Gastroesophageal sphincter (tissue), 3 donors: Measurements from ENCODE around the gene FGGY.

ENCODE experiments used
- EP300 ChIP-seq: sonication (generic); formaldehyde crosslinking; IDR thresholded peaks from one replicate; pipeline ENCODE4 v1.6.1; 2017; ENCODE audit warnings: antibody characterized with exemption, mild to moderate bottlenecking
- POLR2A ChIP-seq, 2 donors: fragments of 450-650 bp; IDR thresholded peaks; one replicate each; pipeline ENCODE4 v1.6.1; 2017; ENCODE audit warnings: antibody characterized with exemption in 2 of 2, mild to moderate bottlenecking in 2 of 2, moderate library complexity in 1 of 2
- TF ChIP-seq, protein P1 (sequence below), 4 experiments: fragments of 200-600 bp in 2 of 4; fragments of 450-650 bp in 2 of 4; sonication (generic) in 1 of 4; IDR thresholded peaks; one replicate each; pipeline ENCODE4 v1.5.1; 2017 to 2019; ENCODE audit warnings: antibody characterized with exemption in 4 of 4, mild to moderate bottlenecking in 2 of 4, moderate library complexity in 2 of 4

DNA sequence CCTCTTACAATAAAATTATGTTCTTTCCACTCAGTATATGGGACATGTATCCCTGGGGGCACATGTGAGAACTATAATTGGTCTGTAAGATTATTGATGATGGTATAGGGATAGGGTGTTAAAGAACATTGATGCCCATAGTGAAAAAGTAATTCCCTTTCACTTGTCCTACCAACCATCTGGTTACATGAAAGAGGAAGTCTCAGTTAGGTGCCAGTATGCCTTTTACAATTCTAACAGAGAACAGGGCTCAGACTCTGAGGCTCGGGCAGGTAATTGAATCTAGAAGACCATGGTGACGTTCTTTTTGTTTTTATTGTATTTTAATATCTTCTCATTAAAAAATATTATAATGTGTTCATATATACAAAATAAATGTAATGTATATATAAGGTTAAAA, 113.6 kb downstream of the FGGY start:
- TF ChIP-seq, protein P1, sequence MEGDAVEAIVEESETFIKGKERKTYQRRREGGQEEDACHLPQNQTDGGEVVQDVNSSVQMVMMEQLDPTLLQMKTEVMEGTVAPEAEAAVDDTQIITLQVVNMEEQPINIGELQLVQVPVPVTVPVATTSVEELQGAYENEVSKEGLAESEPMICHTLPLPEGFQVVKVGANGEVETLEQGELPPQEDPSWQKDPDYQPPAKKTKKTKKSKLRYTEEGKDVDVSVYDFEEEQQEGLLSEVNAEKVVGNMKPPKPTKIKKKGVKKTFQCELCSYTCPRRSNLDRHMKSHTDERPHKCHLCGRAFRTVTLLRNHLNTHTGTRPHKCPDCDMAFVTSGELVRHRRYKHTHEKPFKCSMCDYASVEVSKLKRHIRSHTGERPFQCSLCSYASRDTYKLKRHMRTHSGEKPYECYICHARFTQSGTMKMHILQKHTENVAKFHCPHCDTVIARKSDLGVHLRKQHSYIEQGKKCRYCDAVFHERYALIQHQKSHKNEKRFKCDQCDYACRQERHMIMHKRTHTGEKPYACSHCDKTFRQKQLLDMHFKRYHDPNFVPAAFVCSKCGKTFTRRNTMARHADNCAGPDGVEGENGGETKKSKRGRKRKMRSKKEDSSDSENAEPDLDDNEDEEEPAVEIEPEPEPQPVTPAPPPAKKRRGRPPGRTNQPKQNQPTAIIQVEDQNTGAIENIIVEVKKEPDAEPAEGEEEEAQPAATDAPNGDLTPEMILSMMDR (IDR thresholded peaks at IDR 0.05) = no peak
- no peak for TF ChIP-seq EP300
- no peak for TF ChIP-seq POLR2A (IDR thresholded peaks at IDR 0.05)
